NT2/D1 (cell line): ENCODE measurements around the gene SPTAN1.

ENCODE experiments used
- SUZ12 ChIP-seq: IDR thresholded peaks from 2 replicates; pipeline ENCODE4 v1.6.1; 2011; ENCODE audit not compliant: insufficient read length, insufficient read depth; ENCODE audit errors: extremely low read depth
- YY1 ChIP-seq: IDR thresholded peaks from 2 replicates; pipeline ENCODE4 v1.6.1; 2011; ENCODE audit not compliant: insufficient read length, insufficient read depth
- ZNF274 ChIP-seq: IDR thresholded peaks from 2 replicates; pipeline ENCODE4 v1.6.1; 2011; ENCODE audit warnings: mild to moderate bottlenecking, low read depth, low read length

- TF ChIP-seq SUZ12 = no peak
- TF ChIP-seq YY1 = no peak
- TF ChIP-seq ZNF274 = no peak
Measured at GRCh38 chr9:128657796-128658195, 105.4 kb downstream of the SPTAN1 start.
